HL-60 (cell line): ENCODE data around the gene SPAG4.

ENCODE experiments used
- DNase-seq, 2 experiments: peaks; one replicate each; pipeline ENCODE4 v3.0.0-alpha.2; 2010 to 2020; ENCODE audit warnings: low read depth in 1 of 2, low spot score in 1 of 2
- H3K27ac ChIP-seq: fragments of 250-450 bp; sonication (Bioruptor Pico); replicated peaks from 2 replicates; pipeline ENCODE4 v1.5.1; 2020; ENCODE audit warnings: mild to moderate bottlenecking, moderate library complexity
- H3K27me3 ChIP-seq: fragments of 250-450 bp; sonication (Bioruptor Pico); 2 replicates; pipeline ENCODE4 v1.5.1; 2021; ENCODE audit warnings: mild to moderate bottlenecking, moderate library complexity; ENCODE audit not compliant: insufficient read depth, poor library complexity, severe bottlenecking
- H3K4me3 ChIP-seq: replicated peaks from 2 replicates; pipeline ENCODE4 v1.5.1; 2011; ENCODE audit warnings: mild to moderate bottlenecking, control low read depth, low read length; ENCODE audit not compliant: insufficient read depth
- CTCF ChIP-seq: IDR thresholded peaks from one replicate; pipeline ENCODE4 v1.5.1; 2011; ENCODE audit warnings: low read length, control low read depth, inconsistent platforms; ENCODE audit not compliant: insufficient read depth
- GABPA ChIP-seq: IDR thresholded peaks from 2 replicates; pipeline ENCODE4 v1.6.1; 2012; ENCODE audit warnings: low read depth
- POLR2AphosphoS5 ChIP-seq: IDR thresholded peaks from 2 replicates; pipeline ENCODE4 v1.6.1; 2012; ENCODE audit warnings: low read depth
- SPI1 ChIP-seq: IDR thresholded peaks from 2 replicates; pipeline ENCODE4 v1.6.1; 2012; ENCODE audit warnings: low read depth, mild to moderate bottlenecking, borderline replicate concordance
- TF ChIP-seq, protein P1 (sequence below): IDR thresholded peaks from 2 replicates; pipeline ENCODE4 v1.6.1; 2012; ENCODE audit warnings: low read depth; ENCODE audit not compliant: insufficient replicate concordance

The SPAG4 gene

GRCh38 chr20:35610833-35611427 lies 4.7 kb upstream of the SPAG4 start:
- TF ChIP-seq POLR2AphosphoS5: no peak
- TF ChIP-seq, protein P1, sequence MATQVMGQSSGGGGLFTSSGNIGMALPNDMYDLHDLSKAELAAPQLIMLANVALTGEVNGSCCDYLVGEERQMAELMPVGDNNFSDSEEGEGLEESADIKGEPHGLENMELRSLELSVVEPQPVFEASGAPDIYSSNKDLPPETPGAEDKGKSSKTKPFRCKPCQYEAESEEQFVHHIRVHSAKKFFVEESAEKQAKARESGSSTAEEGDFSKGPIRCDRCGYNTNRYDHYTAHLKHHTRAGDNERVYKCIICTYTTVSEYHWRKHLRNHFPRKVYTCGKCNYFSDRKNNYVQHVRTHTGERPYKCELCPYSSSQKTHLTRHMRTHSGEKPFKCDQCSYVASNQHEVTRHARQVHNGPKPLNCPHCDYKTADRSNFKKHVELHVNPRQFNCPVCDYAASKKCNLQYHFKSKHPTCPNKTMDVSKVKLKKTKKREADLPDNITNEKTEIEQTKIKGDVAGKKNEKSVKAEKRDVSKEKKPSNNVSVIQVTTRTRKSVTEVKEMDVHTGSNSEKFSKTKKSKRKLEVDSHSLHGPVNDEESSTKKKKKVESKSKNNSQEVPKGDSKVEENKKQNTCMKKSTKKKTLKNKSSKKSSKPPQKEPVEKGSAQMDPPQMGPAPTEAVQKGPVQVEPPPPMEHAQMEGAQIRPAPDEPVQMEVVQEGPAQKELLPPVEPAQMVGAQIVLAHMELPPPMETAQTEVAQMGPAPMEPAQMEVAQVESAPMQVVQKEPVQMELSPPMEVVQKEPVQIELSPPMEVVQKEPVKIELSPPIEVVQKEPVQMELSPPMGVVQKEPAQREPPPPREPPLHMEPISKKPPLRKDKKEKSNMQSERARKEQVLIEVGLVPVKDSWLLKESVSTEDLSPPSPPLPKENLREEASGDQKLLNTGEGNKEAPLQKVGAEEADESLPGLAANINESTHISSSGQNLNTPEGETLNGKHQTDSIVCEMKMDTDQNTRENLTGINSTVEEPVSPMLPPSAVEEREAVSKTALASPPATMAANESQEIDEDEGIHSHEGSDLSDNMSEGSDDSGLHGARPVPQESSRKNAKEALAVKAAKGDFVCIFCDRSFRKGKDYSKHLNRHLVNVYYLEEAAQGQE: no peak
- no peak for TF ChIP-seq GABPA
- no peak for TF ChIP-seq CTCF
- no peak for TF ChIP-seq SPI1
- Histone ChIP-seq H3K27ac (no peak overlapping the region), H3K27me3 (no peaks in the 10 kb centered on the region), H3K4me3 (no peak overlapping the region)
- DNase-seq: no peak

GRCh38 chr20:35611482-35611881 lies 4.1 kb upstream of the SPAG4 start:
- no peak overlapping the region for H3K27ac ChIP-seq
- no peak overlapping the region for H3K4me3 ChIP-seq
- TF ChIP-seq POLR2AphosphoS5 (no peak), SPI1 (no peak), CTCF (no peak), GABPA (no peak)
- TF ChIP-seq, protein P1: no peak
- DNase-seq: no peak
- no peaks in the 10 kb centered on the region for H3K27me3 ChIP-seq

DNA sequence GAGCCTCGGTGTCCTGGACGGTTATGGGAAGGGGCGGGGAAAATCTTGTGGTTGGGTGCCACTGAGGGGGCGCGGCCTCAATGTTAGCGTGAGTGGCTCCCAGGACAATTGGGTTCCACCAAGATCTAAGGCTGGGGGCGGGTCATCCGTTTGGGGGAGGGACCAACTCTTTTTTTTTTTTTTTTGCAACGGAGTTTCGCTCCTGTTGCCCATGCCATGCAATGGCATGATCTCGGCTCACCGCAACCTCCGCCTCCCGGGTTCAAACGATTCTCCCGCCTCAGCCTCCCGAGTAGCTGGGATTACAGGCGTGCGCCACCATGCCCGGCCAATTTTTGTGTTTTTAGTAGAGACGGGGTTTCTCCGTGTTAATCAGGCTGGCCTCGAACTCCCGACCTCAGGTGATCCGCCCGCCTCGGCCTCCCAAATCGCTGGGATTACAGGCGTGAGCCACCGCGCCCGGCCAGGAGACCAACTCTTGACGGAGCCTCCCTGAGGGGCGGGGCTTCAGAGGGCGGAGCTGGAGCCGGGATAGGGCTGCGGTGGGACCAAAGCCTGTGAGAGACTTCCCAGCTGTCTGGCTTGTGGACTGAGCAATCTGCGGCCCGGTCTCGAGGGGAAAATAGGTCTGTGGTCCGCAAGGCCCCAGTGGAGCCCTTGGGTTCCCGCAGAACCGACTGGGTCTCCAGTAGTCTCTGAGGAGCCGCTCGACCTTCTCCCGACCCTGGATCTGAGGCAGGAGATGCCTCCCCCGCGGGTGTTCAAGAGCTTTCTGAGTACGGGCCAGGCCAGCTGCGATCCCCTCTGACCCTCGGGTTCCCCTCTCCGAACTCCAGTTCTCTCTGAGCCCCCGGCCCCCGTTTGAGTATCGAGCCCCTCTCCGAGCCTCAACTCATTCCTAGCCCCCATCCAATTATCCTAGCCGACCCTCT lies 1.1 kb downstream of the SPAG4 start:
- peak overlapping the region; percentile 39 for H3K4me3 ChIP-seq
- TF ChIP-seq GABPA (no peak), SPI1 (no peak), CTCF (no peak), POLR2AphosphoS5 (no peak; the same call in 1 of the 2 replicates)
- TF ChIP-seq, protein P1: no peak
- no peaks in the 10 kb centered on the region for H3K27me3 ChIP-seq
- H3K27ac ChIP-seq: peak overlapping the region; percentile 81
- peak; percentile 57 to 74 for DNase-seq
